GM21717 (cell line): ENCODE measurements around the gene CCDC171.
"Not testable (repeated sequence)": the region's sequence is repeated elsewhere in the genome, so short reads cannot be mapped to it uniquely, and the experiment has no call there.

Experiments
- ATAC-seq: cut with Tn5 transposase; IDR thresholded peaks from one replicate; pipeline ENCODE4 v1.9.1; 2021; ENCODE audit warnings: mild to moderate bottlenecking, moderate library complexity; ENCODE audit not compliant: unreplicated experiment

Gene CCDC171

GRCh38 chr9:15670894-15671293, 118.1 kb downstream of the CCDC171 start:
- no peak for ATAC-seq

GRCh38 chr9:15693701-15694100, 140.9 kb downstream of the CCDC171 start:
- no peak for ATAC-seq

- ATAC-seq = no peak
These were observed 144.1 kb downstream of the CCDC171 start for GRCh38 chr9:15696979-15697378.

- ATAC-seq = no peak
These were observed 144.6 kb downstream of the CCDC171 start for GRCh38 chr9:15697446-15697851.

GRCh38 chr9:15699876-15700559, 147.2 kb downstream of the CCDC171 start:
- not testable (repeated sequence) for ATAC-seq

- no peak for ATAC-seq
These were observed 154.2 kb downstream of the CCDC171 start for GRCh38 chr9:15707000-15707399.

GRCh38 chr9:15711531-15711930, 158.7 kb downstream of the CCDC171 start:
- no peak for ATAC-seq

GRCh38 chr9:15711931-15712330, 159.1 kb downstream of the CCDC171 start:
- ATAC-seq = no peak

- no peak for ATAC-seq
These were observed 161.9 kb downstream of the CCDC171 start for GRCh38 chr9:15714746-15715145.

- ATAC-seq = no peak
These were observed 164.6 kb downstream of the CCDC171 start for GRCh38 chr9:15717290-15717967.

GRCh38 chr9:15718423-15718822, 165.6 kb downstream of the CCDC171 start:
- ATAC-seq = no peak

GRCh38 chr9:15720861-15721260, 168.0 kb downstream of the CCDC171 start:
- ATAC-seq = no peak

- no peak for ATAC-seq
These were observed 170.0 kb downstream of the CCDC171 start for GRCh38 chr9:15722888-15723287.

GRCh38 chr9:15724016-15724415, 171.2 kb downstream of the CCDC171 start:
- no peak for ATAC-seq

GRCh38 chr9:15724612-15725011, 171.8 kb downstream of the CCDC171 start:
- ATAC-seq = no peak

- no peak for ATAC-seq
These were observed 173.1 kb downstream of the CCDC171 start for GRCh38 chr9:15725953-15726352.

- no peak for ATAC-seq
These were observed 176.7 kb downstream of the CCDC171 start for GRCh38 chr9:15729507-15729906.

GRCh38 chr9:15735083-15735857, 182.4 kb downstream of the CCDC171 start:
- ATAC-seq = no peak

- no peak for ATAC-seq
These were observed 183.7 kb downstream of the CCDC171 start for GRCh38 chr9:15736569-15736968.

GRCh38 chr9:15738011-15738410, 185.2 kb downstream of the CCDC171 start:
- ATAC-seq = no peak

GRCh38 chr9:15741015-15741414, 188.2 kb downstream of the CCDC171 start:
- ATAC-seq = no peak

- ATAC-seq = peak; percentile 89
These were observed 190.7 kb downstream of the CCDC171 start for GRCh38 chr9:15743512-15743911.
